Thyroid gland (tissue), 4 donors: Measurements from ENCODE around the gene AKR1E2.

Experiments used
- CTCF ChIP-seq, 6 experiments: fragments of 200-600 bp in 3 of 6; fragments of 450-650 bp in 3 of 6; sonication (generic) in 3 of 6; IDR thresholded peaks; one replicate each; pipeline ENCODE4 v1.5.1; 2016 to 2019; ENCODE audit warnings: antibody characterized with exemption in 6 of 6, mild to moderate bottlenecking in 2 of 6, inconsistent platforms in 1 of 6, moderate library complexity in 1 of 6
- POLR2A ChIP-seq, 2 donors: fragments of 450-650 bp; IDR thresholded peaks; one replicate each; pipeline ENCODE4 v1.6.1; 2017; ENCODE audit warnings: antibody characterized with exemption in 2 of 2, mild to moderate bottlenecking in 2 of 2, moderate library complexity in 1 of 2

DNA sequence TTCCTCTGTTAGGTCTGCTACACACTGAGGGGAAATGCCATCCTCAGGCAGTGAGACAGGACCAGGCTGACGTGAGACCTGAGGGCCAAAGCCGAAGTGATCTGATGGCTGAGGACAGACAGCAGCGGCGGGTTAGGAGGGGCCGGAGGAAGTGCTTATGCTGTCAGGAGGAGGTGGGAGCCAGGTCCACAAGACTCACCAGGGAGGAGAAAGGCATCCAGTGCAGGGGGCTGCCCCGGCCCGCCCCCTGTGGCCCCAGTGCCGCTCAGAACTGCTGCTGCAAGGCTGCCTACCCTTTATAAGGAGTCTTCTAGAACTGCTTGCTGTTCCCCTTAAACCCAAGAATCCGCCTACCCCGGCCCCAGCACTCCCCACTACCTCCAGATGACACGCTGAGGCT is 19.8 kb downstream of the AKR1E2 start:
- TF ChIP-seq POLR2A (IDR thresholded peaks at IDR 0.05) = no peak
- no peak for TF ChIP-seq CTCF (IDR thresholded peaks at IDR 0.05)
